ENCODE measurements around the gene VAPB.

GRCh38 chr20:58449681-58450221 is 60.7 kb downstream of the VAPB start:
- TF ChIP-seq CTCF (IDR thresholded peaks at IDR 0.05 in 2 of 3, conservative IDR thresholded peaks at IDR 0.05 in 1 of 3; ENCODE audit: control insufficient read depth in 2 of 3, extremely low read depth in 1 of 3, insufficient read depth in 1 of 3, low read depth in 3 of 3, low read length in 3 of 3) (no peak; a peak in 1 of 6 replicates), POLR2AphosphoS2 (IDR thresholded peaks at IDR 0.05; ENCODE audit: low read depth, low read length) (no peak)
